ENCODE data around the gene ECD.

DNA sequence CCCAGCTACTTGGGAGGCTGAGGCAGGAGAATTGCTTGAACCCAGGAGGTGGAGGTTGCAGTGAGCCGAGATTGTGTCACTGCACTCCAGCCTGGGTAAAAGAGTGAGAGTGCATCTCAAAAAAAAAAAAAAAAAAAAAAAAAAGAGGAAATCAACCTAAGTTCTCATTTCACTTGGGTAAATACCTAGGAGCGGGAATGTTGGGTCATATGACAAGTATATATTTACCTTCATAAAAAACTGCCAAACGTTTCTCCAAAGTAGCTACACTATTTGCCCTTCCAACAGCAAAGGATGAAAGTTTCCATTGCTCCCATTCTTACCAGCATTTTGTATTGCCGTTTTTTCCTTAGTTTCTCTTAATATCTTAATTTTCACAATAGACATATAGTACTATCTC is 81.0 kb downstream of the ECD start:
- no peak for TF ChIP-seq GATA3 (IDR thresholded peaks at IDR 0.05; ENCODE audit: low read depth, low read length)
- TF ChIP-seq GATA2 (IDR thresholded peaks at IDR 0.05; ENCODE audit: low read depth, low read length) = no peak

Data from SH-SY5Y (cell line).